ENCODE data around the gene NFIB. TPM values are rescaled to one million over a fixed set of nuclear protein-coding genes. Genes with fewer than 3 reads are reported as not detected.
A peak's percentile ranks its signal among the peaks of the same experiment; 100 is the strongest.

Gene NFIB
- total and polyA plus RNA-seq, 8 donors = 8.9 to 65.0 (median 45.7) TPM

DNA sequence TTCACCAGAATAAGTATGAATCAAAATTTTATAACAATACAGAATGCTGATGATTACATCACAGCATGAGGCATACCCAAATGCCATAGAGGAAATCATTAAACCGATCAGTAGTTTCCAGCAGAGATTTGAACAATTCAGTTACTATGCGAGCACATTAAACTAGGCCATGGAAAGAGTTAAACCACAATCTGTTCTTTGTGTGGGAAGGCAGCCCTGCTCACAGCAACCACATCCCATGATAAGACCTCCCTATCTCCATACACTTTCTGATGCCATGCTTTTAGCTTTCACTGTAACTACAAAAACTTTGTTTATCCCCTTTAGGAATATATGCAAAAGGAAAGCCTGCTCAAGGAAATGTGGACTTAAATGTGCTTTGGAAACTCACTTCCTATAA lies 4.5 kb downstream of the NFIB start:
- TF ChIP-seq, protein P1, sequence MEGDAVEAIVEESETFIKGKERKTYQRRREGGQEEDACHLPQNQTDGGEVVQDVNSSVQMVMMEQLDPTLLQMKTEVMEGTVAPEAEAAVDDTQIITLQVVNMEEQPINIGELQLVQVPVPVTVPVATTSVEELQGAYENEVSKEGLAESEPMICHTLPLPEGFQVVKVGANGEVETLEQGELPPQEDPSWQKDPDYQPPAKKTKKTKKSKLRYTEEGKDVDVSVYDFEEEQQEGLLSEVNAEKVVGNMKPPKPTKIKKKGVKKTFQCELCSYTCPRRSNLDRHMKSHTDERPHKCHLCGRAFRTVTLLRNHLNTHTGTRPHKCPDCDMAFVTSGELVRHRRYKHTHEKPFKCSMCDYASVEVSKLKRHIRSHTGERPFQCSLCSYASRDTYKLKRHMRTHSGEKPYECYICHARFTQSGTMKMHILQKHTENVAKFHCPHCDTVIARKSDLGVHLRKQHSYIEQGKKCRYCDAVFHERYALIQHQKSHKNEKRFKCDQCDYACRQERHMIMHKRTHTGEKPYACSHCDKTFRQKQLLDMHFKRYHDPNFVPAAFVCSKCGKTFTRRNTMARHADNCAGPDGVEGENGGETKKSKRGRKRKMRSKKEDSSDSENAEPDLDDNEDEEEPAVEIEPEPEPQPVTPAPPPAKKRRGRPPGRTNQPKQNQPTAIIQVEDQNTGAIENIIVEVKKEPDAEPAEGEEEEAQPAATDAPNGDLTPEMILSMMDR (IDR thresholded peaks at IDR 0.05) = no peak
- Histone ChIP-seq H3K27me3 (no peaks in the 10 kb centered on the region), H3K9me3 (no peaks in the 10 kb centered on the region), H3K27ac (peak overlapping the region; percentile 0 to 99 (median 72)), H3K4me3 (peak overlapping the region in 3 of 4 donors; percentile 1 to 75 (median 74)), H3K4me1 (peaks cover 15 to 31% (median 22%) of the 10 kb centered on the region in 3 donors), H3K36me3 (no peaks in the 10 kb centered on the region)
- no peak for DNase-seq
- intact Hi-C loops (cut with DNase I) = no loop called here
- ATAC-seq = peak; percentile 7 to 37 (median 19)
- FAIRE-seq = no peak
- 2 to 4% methylated on average over 2 of the region's 2 CpGs for WGBS, 2 donors

DNA sequence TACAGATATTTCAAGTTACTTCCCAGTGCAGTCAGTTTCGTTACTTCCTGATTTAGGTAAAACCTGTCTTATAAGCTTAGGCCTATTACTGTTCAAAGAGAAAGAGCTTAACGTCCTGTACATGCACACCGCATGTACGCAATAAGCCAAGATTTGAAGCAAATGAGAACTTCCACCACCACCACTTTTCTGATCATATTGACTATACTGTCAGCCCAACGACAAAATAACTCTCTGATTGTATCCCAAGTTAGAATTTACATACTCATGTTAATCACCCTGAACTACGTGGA lies 5.1 kb downstream of the NFIB start:
- Histone ChIP-seq H3K36me3 (no peaks in the 10 kb centered on the region), H3K27ac (peak overlapping the region; percentile 9 to 99 (median 72)), H3K4me3 (peak overlapping the region in 2 of 4 donors; percentile 74 to 75), H3K27me3 (no peaks in the 10 kb centered on the region), H3K4me1 (peaks cover 17 to 31% (median 22%) of the 10 kb centered on the region in 3 donors), H3K9me3 (no peaks in the 10 kb centered on the region)
- DNase-seq = no peak
- ATAC-seq = peak in 2 of 4 donors; percentile 12 to 17
- no peak for FAIRE-seq
- intact Hi-C loops (cut with DNase I) = no loop called here
- TF ChIP-seq, protein P1 (IDR thresholded peaks at IDR 0.05) = no peak
- WGBS, 2 donors = 10 to 13% methylated on average over 6 of the region's 6 CpGs

DNA sequence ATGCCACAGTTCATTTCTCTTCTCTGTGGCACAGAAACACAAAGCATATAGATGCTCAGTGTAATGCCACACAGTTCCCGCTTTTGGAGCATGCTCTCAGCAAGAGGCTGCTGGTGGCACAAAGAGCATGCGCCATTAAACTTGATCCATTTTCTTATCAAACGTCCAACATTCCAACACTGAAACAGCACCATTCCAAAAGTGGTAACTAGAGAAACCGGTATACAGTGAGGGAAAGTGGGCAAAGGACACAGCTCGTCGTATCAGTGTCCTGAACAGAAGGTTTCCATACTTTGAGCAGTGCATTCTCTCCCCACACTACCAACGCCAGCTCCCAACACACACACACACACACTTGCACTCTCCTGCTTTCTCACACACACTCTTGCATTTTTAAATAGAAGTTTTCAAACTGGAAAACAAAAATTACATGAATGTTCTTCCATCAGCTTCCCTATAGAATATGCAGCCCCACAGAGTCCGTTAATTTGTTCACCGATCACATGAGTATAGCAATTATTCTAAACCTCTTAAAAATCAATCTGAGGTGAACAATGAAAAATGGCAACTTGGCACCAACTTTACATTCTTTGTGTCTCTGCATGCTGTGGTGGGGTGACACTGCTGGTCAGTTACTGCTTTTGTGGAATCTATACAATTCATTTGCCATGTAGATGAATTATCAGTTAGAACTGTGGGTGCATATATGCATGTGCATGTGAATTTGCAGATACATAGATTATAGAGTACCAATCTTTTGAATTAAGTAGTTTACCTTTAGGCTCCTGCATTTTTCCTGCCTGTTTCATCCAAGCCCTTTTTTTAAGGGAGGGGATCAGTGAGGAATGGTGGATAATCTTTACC lies 5.7 kb downstream of the NFIB start:
- DNase-seq (peak in 3 of 6 donors; percentile 47 to 56 (median 49)), FAIRE-seq (no peak), ATAC-seq (peak; percentile 71 to 81 (median 72))
- peak overlapping the region in 2 of 4 donors; percentile 74 to 75 for H3K4me3 ChIP-seq
- intact Hi-C loops (cut with DNase I) = no loop called here
- TF ChIP-seq, protein P1 (IDR thresholded peaks at IDR 0.05) = no peak
- 9 to 11% methylated on average over 9 of the region's 9 CpGs for WGBS, 2 donors
- peak overlapping the region; percentile 9 to 99 (median 72) for H3K27ac ChIP-seq
- peaks cover 17 to 31% (median 23%) of the 10 kb centered on the region in 3 donors for H3K4me1 ChIP-seq
- no peaks in the 10 kb centered on the region for H3K27me3 ChIP-seq
- no peaks in the 10 kb centered on the region for H3K36me3 ChIP-seq
- H3K9me3 ChIP-seq = no peaks in the 10 kb centered on the region

DNA sequence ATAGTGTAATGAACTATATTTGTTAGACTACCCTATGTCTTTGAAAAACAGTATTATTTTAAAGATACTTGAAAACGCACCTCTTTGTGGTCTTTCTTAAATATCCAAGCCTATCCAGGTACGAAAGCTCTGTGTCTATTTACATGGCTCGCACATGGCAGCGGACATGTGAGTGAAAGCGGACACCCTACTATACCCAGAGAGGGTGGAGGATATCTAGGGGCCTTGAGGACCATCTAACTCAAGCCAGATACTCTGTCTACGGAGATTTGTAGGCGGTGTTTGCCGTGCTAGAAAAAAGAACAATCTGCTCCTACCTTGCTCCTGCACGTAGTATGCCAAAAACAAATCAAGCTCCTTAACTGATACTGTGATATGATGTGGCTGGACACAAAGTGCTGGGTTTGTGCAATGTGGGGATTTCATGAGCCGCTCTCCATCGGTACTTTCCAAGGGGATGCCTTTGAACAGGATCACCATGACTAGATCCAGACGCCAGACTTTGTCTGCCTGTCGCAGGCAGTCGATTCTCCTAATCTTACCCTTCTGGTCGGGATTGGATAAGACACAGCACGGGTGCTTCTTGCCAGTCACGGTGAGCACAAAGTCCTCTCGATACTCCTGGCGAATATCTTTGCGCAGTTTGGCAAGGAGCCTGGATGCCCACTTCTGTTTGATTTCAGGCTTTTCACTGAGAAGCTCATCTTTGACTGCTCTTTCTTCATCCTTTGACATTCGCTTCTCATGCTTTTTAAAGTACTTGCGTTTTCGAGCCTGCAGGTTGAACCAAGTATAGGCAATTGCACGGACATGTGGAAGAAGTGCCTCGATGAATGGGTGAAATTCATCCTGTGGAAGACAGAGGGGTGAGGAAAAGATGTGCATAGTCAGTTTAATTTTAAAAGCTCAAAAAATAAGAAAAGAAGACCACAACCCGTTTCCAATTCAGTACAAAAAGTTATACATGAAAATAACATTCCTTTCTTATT lies 7.0 kb downstream of the NFIB start:
- Histone ChIP-seq H3K4me1 (peaks cover 20 to 36% (median 36%) of the 10 kb centered on the region in 3 donors), H3K4me3 (peak overlapping the region in 2 of 4 donors; percentile 13 to 74), H3K27ac (peak overlapping the region; percentile 6 to 98 (median 39)), H3K36me3 (no peaks in the 10 kb centered on the region), H3K27me3 (no peaks in the 10 kb centered on the region), H3K9me3 (no peaks in the 10 kb centered on the region)
- intact Hi-C loops (cut with DNase I) = no loop called here
- DNase-seq = peak in 2 of 6 donors; percentile 34 to 53
- FAIRE-seq = no peak
- TF ChIP-seq, protein P1 (IDR thresholded peaks at IDR 0.05) = no peak
- WGBS, 2 donors = 38 to 44% methylated on average over 26 of the region's 26 CpGs
- peak in 3 of 4 donors; percentile 12 to 36 (median 18) for ATAC-seq

All from pancreas (tissue), 10 donors.